Activated CD4-positive, alpha-beta T cell treated with anti-CD3 and anti-CD28 coated beads for 48 hours (primary cell): ENCODE results near the gene ESR2.
"Not testable (repeated sequence)": the region's sequence is repeated elsewhere in the genome, so short reads cannot be mapped to it uniquely, and the experiment has no call there.

Experiments
- DNase-seq: peaks from one replicate; pipeline ENCODE4 v3.0.0-alpha.2; 2020

The ESR2 gene

DNA sequence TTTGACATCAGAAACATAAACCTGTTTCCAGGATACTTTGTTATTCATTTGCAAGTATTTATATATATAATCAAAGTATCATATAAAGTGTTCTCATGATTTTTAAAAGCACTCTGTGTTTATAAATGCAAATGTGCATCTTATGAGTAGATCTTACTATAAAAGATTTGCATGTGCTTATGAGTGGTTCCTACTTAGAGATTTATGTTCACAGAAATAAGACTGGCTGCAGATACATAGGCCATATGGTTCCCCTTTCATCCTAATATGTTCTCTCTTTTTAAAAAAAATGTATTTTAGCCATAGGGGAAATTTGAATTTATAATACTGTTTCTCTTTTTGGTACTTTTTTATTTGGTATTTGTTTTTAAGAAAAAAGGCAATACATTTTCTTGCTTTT is 174.2 kb downstream of the ESR2 start:
- DNase-seq: no peak

DNA sequence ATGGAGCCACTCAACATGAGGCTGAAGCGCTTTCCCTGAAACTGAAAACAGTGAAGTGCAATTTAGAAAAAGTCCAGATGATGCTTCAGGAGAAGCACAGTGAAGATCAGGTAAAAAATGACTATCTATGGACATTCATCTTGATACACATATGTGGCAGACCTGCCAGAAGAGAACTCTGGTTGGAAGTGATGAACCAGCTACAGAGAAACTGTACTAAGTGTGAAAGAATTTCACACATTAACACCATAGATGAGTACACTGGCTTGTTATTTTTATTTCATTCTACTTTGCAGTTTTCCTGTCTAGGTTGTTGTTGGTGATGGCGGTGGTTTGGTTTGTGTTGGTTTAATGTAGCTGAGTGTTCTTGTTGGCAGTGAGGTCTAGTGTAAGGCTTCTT is 174.7 kb downstream of the ESR2 start:
- DNase-seq: no peak

DNA sequence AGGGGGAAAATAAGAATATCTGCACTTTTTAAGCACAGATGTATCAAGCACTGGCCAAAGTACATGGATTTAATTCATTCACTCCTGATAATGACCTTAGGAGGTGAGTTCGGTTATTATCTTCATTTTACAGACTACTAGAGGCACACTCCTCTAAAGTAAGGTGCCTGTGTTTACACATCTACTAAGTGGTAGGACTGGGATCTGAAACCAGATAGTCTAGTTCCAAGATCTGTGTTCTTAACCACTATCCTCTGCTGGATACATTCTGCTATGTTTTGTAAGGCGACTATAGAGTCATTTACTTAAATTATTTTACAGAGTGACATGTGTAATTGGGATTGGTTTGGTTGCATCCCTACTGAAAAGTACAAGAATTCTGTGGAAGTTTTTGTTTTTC is 175.3 kb downstream of the ESR2 start:
- no peak for DNase-seq

DNA sequence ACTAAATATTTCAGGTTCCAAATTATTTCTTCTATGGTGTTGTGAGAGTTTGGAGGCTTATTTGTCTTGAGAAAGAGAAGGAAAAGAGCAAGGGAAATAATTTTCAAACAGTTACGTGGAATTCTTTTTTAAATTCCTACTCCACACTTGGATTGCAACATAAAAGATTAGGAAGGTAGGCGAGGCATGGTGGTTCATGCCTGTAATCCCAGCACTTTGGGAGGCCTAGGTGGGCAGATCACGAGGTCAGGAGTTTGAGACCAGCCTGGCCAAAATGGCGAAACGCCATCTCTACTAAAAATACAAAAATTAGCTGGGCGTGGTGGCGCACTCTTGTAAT is 175.8 kb downstream of the ESR2 start:
- DNase-seq: not testable (repeated sequence)

DNA sequence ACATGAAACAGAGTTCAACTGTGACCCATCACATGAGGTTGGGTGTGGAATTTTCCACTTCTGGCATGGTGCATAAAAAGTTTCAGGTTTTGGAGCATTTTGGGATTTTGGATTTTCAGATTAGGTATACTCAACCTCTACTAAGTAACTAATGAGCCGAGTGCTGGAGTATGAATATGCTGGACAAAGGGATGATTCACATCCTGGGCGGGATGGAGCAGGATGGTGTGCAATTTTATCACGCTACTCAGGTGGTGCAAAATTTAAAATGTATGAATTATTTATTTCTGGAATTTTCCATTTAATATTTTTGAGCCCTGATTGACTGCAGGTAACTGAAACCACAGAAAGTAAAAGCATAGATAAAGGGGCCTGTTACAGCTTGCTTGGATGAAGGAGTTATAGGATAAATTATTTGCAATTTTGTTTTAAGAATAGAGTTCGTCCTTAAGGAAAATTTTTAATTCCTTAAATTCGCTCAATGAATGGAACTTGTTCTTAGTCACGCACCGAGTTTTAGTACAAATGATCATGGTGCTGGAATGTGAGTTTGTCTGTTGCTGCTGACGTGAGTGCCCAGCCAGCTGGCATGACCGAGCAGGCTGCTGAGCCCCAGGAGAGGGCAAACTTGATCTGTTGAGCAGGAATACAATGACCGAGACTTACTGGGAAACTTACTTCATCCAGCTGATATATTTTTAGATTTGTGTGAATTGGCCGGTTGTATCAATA is 176.3 kb downstream of the ESR2 start:
- DNase-seq: no peak

DNA sequence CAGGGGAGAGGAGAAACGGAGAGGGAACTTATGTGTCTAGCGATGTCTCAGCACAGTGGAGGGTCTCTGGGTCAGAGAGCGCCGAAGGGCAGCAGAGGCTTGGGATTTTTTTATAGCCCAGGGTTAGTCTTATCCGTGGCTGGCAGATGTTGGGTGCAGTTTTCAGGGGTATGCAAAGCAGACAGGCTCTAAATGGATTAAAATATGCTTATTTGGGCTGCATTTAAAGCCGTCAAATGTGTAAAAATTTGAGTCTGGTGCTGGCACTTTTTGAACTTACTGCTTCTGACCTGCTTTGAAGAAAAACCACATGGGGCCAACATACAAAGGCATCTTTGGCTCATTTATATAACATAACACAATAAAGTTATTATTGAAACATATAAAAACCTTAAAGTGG is 178.8 kb downstream of the ESR2 start:
- no peak for DNase-seq

DNA sequence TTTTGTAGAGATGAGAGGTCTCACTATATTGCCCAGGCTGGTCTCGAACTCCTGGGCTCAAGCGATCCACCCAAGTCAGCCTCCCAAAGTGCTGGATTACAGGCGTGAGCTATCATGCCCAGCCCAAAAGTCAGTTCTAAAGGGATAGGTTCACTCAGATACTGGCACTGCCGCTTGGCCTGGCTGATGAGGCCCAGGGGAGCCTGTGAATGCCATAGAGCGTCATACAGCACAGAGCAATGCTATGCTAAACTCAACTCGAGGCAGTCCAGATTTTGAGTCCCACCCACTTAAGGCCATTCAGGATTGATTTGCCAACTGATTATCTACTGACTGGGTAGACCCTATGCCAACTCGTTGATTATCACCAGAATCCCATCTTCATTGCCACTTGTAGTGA is 179.4 kb downstream of the ESR2 start:
- no peak for DNase-seq

DNA sequence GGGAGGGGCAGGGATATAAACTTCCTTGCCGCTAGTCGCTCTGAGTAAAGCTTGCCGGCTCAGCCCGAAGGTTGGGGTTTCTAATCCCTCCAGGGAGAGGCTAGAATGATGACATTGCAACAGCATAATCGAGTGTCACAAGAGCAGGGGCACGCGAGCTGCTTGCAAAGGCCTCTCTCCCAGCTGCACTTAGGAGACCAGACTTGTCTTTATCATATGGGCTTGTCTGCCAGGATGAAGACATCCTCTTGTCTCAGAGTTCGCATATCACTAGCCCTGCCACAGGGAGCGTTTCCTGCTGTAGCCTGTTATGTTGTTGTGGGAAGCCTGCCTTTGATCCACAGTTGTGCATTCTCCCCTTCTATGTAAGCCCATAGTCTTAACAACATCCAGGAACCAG is 180.0 kb downstream of the ESR2 start:
- no peak for DNase-seq

DNA sequence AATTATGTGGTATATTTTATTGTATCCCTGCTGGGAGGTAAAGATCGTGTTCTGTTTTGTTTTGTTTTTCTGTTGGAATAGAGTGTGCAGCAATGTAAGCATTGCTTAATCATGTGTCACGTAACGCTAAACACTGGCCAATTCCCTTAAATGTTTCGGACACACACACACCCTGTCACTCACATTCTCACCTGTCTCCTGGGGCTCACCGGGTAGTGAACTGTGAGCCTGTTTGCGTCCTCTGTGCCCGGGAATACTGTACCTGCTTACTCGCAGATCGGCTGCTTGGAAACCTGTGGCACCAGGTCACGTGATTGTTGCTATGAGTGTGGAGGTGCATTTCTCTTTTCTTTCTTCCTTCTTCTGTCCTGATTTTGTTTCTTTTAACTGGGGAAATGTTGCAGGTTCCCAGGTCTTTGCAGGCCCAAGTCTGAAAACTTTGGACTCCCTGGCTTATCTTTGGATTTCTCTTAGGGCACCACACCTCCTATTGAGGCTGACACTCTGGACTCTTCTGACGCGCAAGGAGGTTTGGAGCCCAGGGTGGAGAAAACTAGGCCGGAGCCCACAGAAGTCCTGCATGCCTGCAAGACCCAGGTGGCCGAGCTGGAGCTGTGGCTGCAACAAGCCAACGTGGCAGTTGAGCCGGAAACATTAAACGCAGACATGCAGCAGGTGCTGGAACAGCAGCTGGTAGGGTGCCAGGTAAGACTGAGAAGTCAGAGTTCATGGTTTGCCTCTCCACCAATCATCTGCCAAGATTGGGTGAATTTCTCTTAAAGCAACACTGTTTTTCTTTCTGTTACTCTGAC is 181.1 kb downstream of the ESR2 start:
- no peak for DNase-seq

DNA sequence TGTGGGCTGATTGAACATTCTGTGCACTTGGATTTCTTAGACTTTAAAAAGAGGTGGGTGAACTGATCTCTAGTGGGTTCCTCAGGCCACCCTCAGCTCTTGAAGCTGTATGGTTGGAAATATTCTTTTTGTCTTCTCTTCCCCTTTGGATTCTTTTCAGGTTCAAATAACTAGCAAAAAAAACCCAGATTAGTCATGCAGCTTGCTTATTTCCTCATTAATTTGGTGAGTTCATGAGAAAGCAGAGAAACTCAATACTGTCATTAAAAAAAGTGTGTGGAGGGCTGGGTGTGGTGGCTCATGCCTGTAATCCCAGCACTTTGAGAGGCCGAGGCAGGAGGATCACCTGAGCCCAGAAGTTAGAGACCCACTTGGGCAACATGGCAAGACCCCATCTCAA is 183.4 kb downstream of the ESR2 start:
- no peak for DNase-seq

DNA sequence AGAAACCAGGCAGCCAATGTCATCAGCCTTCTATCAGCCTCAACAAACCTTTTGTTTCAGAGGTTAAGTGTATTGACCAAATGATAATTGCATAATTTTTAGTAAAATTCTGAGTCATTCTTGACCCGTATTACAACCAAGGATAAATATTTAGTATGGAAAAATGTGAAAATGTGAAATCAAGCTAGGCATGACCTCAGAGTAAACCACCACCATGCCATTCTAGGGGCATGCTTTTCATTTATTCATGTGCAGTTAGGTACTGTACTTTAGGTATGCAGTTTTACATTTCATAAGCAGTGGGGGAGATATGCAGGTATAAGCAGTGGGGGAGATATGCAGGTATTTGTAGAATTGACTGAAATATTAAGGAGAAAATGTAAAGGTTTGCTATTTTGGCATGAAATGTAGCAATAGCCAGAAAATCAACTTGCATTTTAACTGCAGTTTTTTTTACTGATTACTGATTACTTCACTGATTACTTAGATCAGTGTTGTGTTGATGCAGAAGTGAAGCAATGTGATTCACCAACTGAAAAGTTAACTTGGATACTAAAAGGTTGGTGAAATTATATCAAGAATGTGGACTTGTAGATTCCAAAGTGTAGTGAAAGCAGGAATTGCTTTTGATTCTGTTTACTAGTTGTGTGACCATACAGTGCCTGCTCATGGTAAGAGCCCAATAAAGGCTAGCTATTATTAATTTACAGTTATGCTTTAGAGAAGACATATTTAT is 184.2 kb downstream of the ESR2 start:
- DNase-seq: no peak

DNA sequence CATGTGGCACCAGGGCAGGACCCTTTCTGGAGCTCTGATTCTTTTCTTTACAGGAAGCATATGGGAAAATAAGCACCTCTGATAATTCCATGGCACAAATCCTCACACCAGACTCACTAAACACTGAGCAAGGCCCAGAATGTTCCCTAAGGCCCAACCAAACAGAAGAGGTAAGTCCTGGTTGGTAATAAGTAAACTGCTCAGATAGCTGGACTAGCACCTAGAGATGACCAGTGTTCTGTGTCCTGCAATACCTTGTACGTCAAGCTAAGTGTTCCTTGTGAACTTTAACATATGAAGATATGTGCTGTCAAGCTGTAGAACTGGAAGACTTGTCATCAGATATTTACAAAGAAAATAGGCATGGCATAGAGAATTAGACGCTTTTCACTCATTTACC is 186.7 kb downstream of the ESR2 start:
- DNase-seq: no peak

DNA sequence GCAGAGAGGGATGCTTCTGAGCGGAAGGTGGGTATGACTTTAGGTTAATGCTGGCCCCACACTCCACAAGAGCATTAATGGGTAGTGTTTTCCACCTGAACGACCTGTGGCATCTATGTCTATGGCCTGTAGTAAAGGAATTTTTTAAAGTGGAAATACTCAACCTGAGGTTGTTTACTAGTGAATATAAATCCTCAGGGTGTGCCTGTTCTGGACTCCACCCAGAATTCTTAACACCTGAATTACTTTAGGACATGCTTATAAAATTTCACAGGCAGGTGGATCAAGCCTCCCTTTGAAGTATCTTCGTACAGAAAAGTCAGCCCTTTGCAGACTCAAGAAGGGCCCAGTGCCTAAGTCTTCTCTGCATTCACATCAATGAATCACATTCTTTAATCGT is 196.1 kb downstream of the ESR2 start:
- DNase-seq: no peak

DNA sequence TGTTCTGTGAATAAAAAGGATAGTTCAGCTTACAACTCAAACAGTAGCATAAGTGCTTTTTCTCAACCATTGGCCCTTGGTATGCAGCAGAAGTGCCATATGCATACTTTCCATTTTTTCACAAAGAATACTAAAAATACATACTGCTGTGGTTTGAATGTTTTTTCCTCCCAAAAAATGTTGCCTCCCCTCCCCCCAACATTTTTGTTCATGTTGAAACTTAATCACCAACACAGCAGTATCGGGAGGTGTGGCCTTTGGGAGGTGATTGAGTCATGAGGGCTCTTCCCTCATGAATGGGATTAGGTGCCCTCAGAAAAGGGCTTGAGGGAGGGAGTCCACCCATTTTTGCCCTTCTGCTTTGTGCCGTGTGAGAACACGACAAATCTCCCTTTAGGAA is 198.6 kb downstream of the ESR2 start:
- DNase-seq: peak; percentile 38

DNA sequence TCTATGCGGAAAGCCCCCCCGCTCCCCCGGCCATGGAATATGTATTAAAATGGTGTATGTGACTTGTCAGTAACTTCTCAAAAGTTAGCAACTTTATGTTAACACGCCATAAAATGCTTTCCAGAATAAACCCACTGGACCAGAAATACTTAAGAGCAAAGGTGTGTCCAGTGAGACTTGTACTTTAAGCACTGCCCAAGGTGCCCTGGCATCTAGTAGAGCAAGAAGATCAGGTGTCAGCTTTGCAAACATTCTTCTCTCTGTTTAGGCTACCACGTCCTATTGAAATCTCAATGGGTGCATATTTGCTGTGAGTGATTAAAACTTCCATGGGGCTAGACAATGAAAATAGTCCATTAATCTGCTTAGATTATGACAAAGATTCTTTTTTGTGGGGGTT is 201.2 kb downstream of the ESR2 start:
- DNase-seq: no peak

DNA sequence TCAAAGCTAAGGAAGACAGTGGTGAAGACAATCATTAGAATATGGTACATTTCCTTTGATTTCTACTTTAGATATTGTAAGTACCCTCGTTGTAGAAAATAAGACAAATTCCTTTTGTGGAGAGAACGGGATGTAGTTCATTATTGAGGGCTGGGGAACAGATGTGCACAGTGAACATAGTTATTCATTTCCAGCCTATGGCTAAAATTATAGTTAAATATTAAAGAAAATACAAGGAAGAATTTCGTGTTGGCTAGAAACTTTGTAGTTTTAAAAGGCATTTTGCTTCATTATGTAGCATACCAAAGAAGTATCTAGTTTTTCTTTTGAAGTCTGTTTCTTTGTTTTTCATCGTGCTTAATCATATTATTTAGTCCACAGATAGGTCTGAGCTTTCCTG is 201.8 kb downstream of the ESR2 start:
- no peak for DNase-seq

DNA sequence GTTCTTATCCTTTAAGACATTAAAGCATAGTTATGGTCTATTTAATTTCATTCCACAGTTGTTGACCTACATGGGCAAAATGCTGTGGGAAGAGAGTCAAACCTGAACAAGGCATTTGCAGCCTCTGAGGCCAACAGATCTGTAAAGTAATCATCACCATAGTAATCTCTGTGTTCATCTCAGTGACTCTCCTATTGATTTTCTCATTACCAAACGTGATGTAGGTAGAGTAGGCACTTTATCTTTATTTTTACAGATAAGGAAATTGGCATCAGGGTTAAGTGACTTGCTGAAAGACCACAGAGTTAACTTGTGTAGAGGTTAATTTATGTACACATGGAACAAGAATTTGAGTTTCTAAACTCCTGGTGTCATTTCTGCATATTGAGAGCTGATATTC is 203.0 kb downstream of the ESR2 start:
- DNase-seq: no peak

DNA sequence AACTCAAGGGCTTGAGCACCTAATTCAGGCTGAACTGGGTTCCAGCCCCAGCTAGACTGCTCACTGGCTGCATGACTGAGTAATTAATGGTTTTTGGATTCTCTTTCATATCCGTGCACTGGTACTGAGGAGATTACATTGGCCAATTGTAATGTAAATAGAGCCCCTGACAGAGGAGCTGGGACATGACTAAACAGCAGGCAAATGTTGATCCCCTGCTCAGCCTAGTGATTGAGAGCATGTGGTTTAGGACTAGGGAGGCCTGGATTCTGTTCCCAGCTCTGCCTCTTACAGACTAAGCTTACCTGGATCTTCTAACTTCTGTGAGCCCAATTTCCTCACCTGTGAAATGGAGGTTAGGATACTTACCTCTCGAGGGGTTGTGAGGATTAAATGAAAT is 204.3 kb downstream of the ESR2 start:
- no peak for DNase-seq

DNA sequence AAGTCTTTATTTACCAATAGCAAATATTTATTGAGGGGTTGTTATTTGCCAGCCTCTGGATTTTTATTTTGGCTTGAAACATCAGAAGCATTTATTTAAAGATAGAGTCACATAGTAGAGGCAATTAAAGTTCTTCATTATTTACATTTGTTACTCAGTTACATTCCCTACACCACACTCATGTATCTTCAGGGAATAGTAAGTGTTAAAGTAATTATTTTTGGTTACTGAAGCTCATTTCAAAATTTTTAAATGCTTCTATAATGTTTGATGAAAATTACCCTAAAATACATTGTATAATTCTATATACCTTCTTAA is 205.6 kb downstream of the ESR2 start:
- no peak for DNase-seq

DNA sequence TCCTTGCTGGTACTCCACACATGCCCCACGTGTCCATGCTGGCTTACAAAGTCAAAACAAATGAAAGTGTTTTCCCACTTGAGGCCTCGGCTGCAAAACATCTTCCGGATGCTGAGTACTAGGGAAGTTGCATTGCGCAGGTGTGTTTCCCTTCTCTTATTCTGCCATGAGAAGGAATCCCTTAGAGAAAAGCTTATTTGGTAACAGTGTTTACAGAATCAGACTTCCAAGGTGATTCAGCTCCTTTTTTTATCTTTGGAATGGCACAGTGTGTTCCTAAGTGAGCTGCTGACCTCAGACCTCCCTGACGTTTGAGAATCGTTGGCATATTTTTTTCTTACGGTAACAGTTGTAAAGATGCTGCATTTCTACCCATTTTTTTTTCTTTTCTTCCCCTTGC is 211.3 kb downstream of the ESR2 start:
- DNase-seq: no peak

DNA sequence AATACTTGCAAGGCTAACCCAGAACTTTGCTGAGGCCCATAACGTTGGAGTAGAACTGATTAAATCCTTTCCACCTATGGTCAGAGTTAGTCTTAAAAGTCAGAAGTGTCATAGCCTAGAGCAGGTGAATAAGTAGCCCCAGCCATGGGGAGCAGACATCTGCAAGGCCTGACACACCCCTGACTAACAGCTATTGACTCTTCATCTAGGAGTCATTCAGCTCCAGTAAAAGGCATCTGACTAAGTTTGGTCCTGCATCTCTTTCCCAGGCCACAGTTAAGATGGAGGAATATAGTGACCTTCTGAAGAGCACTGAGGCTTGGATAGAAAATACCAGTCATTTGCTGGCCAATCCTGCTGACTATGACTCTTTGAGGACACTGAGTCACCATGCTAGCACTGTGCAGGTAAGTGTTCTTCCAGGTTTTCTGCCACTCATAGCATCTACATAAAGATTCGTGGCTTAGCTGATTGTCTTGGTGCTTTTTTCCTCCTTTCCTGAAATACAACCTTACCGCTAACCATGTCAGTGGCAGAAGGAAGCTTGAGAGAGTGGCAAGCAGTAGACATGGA is 212.9 kb downstream of the ESR2 start:
- DNase-seq: no peak

DNA sequence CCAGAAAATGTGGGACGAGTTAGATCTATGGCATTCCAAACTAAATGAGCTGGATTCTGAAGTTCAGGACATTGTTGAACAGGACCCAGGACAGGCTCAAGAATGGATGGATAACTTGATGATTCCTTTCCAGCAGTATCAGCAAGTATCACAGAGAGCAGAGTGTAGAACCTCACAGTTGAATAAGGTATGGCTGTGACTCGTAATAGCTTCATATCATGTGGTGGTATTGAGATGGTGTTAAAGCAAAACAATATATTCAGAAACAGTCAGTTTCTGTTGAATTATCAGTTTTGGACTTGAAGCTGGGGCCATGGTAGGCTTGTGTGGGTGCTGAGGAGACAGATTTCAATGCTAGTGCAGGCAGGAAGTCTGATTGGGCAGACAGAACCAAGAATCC is 213.7 kb downstream of the ESR2 start:
- no peak for DNase-seq

DNA sequence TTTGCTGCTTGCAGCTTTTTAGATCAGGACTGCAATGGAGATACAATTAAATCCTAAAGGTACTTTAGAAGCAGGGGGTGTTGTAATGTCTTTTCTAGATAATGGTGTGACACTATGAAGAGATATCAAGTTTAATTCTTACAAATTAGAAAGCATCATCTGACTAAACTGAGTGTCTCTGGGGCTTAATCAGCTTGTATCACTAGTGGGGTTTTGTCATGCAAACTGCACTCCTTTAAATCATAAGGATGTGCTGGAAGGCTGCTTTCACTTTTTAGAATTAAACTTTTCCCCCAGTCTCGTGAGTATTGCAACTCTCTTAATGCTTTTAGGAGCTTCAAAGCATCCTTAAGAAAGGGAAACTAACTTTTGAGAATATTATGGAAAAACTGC is 218.6 kb downstream of the ESR2 start:
- no peak for DNase-seq
